ENCODE data around the gene ZMPSTE24.

- TF ChIP-seq POLR2AphosphoS5 (IDR thresholded peaks at IDR 0.05; ENCODE audit: insufficient read depth in 1 of 2, low read depth in 1 of 2) (no peak), CTCF (IDR thresholded peaks at IDR 0.05) (no peak), POLR2A (IDR thresholded peaks at IDR 0.05) (no peak)
Measured at GRCh38 chr1:40241362-40241761, 16.7 kb upstream of the ZMPSTE24 start.

All from vagina (tissue), 2 donors.